Activated CD4-positive, alpha-beta memory T cell treated with anti-CD3 and anti-CD28 coated beads, Interleukin-2, amount 10 ng/mL, durations not matched to agents 7 days and 5 days (primary cell): ENCODE results near the gene KLF16. TPM values are rescaled to one million over a fixed set of nuclear protein-coding genes. Genes with fewer than 3 reads are reported as not detected.

ENCODE experiments used
- CTCF ChIA-PET: fragments of 350-600 bp; sonication (Branson Sonifier 250); formaldehyde crosslinking; loops from one replicate; lab custom pipeline; 2021; ENCODE audit warnings: antibody characterized with exemption, inconsistent platforms; lab: Charles Lee
- POLR2A ChIA-PET: fragments of 350-600 bp; sonication (Branson Sonifier 250); formaldehyde crosslinking; loops from one replicate; lab custom pipeline; 2021; ENCODE audit warnings: antibody characterized with exemption; lab: Charles Lee
- DNase-seq: peaks from one replicate; pipeline ENCODE4 v3.0.0-alpha.2; 2020
- H3K27ac Mint-ChIP-seq: one replicate; pipeline ENCODE4 v1.8.0; 2021; ENCODE audit warnings: mild to moderate bottlenecking, mixed read lengths
- H3K27me3 Mint-ChIP-seq: one replicate; pipeline ENCODE4 v1.8.0; 2021; ENCODE audit warnings: mixed read lengths
- H3K36me3 Mint-ChIP-seq: one replicate; pipeline ENCODE4 v1.8.0; 2021; ENCODE audit warnings: low read depth, mixed read lengths
- H3K4me1 Mint-ChIP-seq: one replicate; pipeline ENCODE4 v1.8.0; 2021; ENCODE audit warnings: mixed read lengths
- H3K4me3 Mint-ChIP-seq: one replicate; pipeline ENCODE4 v1.8.0; 2021; ENCODE audit warnings: mild to moderate bottlenecking, mixed read lengths
- H3K9me3 Mint-ChIP-seq: one replicate; pipeline ENCODE4 v1.8.0; 2021; ENCODE audit warnings: mixed read lengths
- total RNA-seq, 2 experiments: library from RNA; stranded (reverse); gene quantifications; one replicate each; pipeline ENCODE4 v1.2.3, GENCODE V29; 2021

Gene KLF16
- total RNA-seq, 2 experiments from 2014 or later: 24.6 to 25.7 TPM

DNA sequence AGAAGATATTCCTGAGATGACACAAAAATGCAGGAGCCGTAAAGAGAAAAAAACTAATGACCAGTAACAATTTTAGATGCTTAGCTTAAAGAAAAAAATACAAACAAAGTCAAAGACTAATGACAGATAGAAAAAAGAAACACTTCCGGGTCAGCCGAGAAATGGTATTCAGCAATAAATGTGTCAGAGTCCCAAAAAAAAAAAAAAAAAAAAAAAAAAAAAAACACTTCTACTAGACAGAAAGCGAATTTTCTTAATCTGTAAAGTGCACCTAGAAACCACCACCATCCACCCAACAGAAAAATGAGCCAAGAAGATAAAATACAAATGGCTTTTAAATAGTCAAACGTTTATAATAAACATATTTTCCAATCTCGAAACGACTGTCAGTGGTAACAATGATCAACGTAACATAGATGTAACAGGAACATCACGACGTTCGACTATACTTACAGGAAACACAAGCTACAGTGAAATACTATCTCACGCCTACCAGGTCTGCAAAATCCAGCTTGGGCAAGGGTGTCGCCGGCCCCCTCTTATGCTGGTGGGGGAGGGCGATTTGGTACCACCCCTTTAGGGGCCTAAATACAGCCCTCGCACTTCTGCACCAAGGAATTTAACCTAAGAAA lies 11.3 kb upstream of the KLF16 start:
- H3K4me1 Mint-ChIP-seq: peaks cover 29% of the 10 kb centered on the region
- no peak for DNase-seq
- peaks cover 41% of the 10 kb centered on the region for H3K36me3 Mint-ChIP-seq
- no peaks in the 10 kb centered on the region for H3K27me3 Mint-ChIP-seq
- peak overlapping the region; percentile 99 for H3K27ac Mint-ChIP-seq
- peak overlapping the region; percentile 99 for H3K4me3 Mint-ChIP-seq
- no peaks in the 10 kb centered on the region for H3K9me3 Mint-ChIP-seq
- ChIA-PET POLR2A (interaction anchor here (0.6 to 4.2 kb wide), 15 partner anchors 8 to 277 kb away, joined by 3 to 74 read pairs (median 7); partner anchors contain the start of genes ABHD17A and AP3D1), CTCF (interaction anchor here (1.4 to 3.3 kb wide), 3 partner anchors 9 to 23 kb away, joined by 3 to 39 read pairs (median 7); no protein-coding TSS in a partner anchor)

DNA sequence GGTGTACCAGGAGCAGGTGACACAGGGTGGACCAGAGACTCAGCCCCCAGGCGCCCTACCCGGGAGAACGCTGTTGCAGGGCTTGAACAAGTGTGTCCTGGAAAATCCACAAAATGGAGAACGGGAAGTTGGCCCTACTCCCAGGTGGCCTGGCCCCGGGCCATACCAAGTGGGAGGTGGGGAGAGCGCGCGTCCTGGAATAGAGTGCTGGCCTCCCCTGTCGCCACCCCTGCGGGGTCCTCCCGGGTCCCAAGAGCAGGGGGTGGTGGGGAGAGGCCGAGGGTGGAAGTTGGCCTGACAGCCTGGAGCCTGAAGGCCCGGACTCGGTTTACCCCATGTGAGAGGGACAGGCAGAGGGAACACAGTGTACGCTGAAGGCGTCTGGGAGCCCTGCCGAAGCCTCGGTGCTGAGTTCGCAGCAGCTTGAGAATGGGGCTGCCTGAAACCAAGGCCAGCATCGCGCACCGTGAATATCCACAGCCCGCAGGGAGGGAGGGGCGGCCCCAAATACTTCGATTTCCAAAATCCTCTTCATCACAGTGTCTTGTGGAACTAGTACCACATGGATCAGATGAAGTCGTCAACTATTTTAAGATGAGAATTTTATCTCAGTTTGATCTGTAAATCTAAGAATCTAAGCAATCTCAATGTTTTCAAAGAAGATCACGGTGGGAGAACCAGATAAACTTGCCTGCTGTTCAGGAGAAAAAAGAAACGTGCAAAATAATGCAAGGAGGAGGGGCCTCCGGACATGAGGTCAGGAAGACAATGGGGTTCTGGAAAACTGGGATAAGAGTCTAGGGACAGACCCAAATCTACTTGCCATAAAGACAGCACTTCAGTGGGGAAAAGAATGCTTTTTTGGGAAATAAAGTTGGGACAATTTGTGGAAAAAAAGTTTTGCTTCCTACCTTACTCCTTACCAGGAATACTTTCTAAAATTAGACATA lies 10.4 kb upstream of the KLF16 start:
- no peaks in the 10 kb centered on the region for H3K9me3 Mint-ChIP-seq
- H3K4me1 Mint-ChIP-seq: peaks cover 36% of the 10 kb centered on the region
- peaks cover 41% of the 10 kb centered on the region for H3K36me3 Mint-ChIP-seq
- H3K4me3 Mint-ChIP-seq: peak overlapping the region; percentile 99
- ChIA-PET CTCF (interaction anchor here (0.8 to 3.3 kb wide), 4 partner anchors 8 to 23 kb away, joined by 3 to 39 read pairs (median 5); no protein-coding TSS in a partner anchor), POLR2A (interaction anchor here (1.6 to 4.2 kb wide), 4 partner anchors 9 to 23 kb away, joined by 8 to 74 read pairs (median 28); partner anchors contain the start of gene ABHD17A)
- H3K27me3 Mint-ChIP-seq: no peaks in the 10 kb centered on the region
- peak overlapping the region; percentile 99 for H3K27ac Mint-ChIP-seq
- no peak for DNase-seq

DNA sequence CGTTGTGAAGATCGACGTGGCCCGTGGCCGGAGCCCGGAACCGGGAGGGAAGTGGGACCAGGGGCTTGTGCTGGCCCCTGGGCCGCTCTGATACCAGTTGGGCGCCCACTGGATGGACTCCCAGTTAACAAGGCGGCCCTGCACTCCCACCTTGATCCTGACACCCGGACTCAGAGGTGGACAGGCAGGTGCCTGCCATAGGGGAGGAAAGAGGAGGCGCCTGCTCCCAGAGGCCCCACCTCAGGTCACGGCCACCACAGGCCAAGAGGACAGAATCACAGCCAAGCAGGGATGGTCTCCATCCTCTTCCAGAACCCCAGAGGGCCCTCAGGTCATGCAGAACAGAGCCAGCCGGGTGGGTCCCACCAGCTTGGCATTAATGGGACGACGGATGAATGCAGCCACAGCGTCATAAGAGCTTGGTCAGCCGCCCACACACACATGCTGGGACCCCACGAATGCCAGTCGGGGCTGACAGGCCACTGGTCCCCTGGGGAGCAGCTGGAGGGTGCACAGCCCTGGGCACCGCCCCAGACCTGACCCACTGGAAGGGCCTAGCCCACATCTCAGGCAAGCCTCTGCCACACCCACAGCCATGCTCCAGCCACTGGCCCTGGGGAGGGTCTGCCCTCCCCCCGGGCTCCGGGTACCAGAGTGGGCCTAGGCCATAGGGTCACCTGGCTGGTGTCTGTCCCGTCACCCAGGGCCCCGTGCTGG lies 9.6 kb upstream of the KLF16 start:
- ChIA-PET POLR2A (interaction anchor here (1.5 to 4.2 kb wide), 2 partner anchors 12 to 25 kb away, joined by 5 to 47 read pairs; partner anchors contain the start of gene ABHD17A), CTCF (interaction anchor here (0.8 kb wide), 1 partner anchor 8 kb away, joined by 3 read pairs; no protein-coding TSS in a partner anchor)
- DNase-seq: no peak
- Mint-ChIP-seq H3K4me1 (peaks cover 40% of the 10 kb centered on the region), H3K9me3 (no peaks in the 10 kb centered on the region), H3K36me3 (peaks cover 36% of the 10 kb centered on the region), H3K27ac (no peak overlapping the region), H3K27me3 (no peaks in the 10 kb centered on the region), H3K4me3 (peak overlapping the region; percentile 13)

DNA sequence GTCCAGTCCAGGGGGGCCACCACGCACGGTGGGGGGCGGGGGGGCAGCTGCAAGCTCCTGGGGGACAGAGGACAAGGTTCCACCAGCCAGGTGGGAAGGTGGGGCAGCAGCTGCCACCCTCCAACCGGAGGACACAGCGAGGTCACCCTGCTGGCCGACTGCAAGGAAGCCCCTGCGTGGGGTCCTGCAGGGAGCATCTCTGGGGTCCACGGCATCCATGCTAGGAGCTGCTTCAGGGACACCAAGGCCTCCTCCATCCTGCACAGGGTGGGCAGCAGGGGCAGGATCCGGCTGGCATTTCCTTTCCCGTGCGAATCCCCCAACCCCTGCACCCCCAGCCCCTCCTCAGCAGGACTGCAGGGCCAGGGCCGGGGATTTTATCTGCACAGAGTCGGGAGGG lies 8.3 kb upstream of the KLF16 start:
- ChIA-PET POLR2A (interaction anchor here (1.5 kb wide), 1 partner anchor 26 kb away, joined by 5 read pairs; no protein-coding TSS in a partner anchor), CTCF (no interaction called here)
- Mint-ChIP-seq H3K4me3 (no peak overlapping the region), H3K27me3 (no peaks in the 10 kb centered on the region), H3K9me3 (no peaks in the 10 kb centered on the region), H3K27ac (no peak overlapping the region), H3K36me3 (peaks cover 36% of the 10 kb centered on the region), H3K4me1 (peaks cover 48% of the 10 kb centered on the region)
- DNase-seq: no peak

DNA sequence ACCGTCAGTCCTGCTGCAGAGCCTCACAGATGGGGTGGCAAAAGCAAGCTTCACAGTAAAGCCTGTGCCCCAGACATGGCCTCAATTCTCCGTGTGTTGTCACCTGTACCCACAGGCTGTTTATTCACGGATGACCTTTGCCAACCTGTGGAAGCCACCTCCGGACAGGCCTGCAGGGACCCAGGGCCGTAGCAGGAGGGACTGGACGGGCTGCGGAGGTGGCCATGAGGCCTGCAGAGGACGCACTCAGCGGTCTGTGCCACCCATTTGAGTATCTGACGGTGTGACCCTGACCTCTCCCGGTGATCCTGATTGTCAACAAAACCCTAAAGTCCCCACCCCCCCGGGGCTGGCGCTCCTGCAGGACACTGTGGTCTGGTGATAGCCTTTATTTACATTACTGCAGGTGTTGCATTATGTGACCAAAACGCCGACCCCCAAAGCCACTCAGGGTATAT lies 7.8 kb upstream of the KLF16 start:
- Mint-ChIP-seq H3K27ac (no peak overlapping the region), H3K4me3 (no peak overlapping the region), H3K9me3 (no peaks in the 10 kb centered on the region), H3K27me3 (no peaks in the 10 kb centered on the region), H3K36me3 (peaks cover 36% of the 10 kb centered on the region), H3K4me1 (peaks cover 44% of the 10 kb centered on the region)
- POLR2A ChIA-PET: interaction anchor here (1.5 kb wide), 1 partner anchor 27 kb away, joined by 5 read pairs; no protein-coding TSS in a partner anchor
- CTCF ChIA-PET: no interaction called here
- DNase-seq: no peak

DNA sequence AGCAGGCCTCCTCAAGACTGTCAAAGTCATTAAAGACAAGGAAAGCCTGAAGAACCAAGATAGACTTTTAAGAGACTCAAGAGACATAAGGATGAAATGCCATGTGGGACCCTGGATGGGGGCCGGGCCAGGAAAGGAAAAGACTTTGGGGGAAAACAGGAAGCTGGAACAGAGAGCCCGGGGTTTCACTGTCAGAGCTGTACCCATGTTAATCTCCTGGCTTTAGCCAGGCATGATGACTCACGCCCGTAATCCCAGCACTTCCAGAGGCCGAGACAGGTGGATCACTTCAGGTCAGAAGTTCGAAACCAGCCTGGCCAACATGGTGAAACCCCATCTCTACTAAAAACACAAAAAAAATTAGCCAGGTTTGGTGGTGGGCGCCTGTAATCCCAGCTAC lies 5.6 kb upstream of the KLF16 start:
- Mint-ChIP-seq H3K9me3 (no peaks in the 10 kb centered on the region), H3K27ac (no peak overlapping the region), H3K27me3 (no peaks in the 10 kb centered on the region), H3K36me3 (peaks cover 16% of the 10 kb centered on the region), H3K4me3 (no peak overlapping the region), H3K4me1 (peaks cover 37% of the 10 kb centered on the region)
- CTCF ChIA-PET: interaction anchor here (1.3 kb wide), 1 partner anchor 28 kb away, joined by 3 read pairs; no protein-coding TSS in a partner anchor
- POLR2A ChIA-PET: interaction anchor here (0.6 to 1.3 kb wide), 5 partner anchors 13 to 61 kb away, joined by 3 to 4 read pairs (median 3); no protein-coding TSS in a partner anchor
- DNase-seq: no peak

DNA sequence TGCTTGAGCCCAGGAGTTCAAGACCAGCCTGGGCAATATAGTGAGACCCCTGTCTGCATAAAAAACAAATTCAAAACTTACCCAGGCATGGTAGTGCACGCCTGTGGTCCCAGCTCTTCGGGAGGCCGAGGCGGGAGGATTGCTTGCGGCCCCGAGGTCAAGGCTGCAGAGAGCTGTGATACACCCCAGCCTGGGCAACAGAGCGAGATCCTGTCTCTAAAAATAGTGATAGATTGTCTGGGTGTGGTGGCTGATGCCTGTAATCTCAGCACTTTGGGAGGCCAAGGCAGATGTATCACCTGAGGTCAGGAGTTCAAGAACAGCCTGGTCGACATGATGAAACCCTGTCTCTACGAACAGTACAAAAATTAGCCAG lies 4.0 kb upstream of the KLF16 start:
- peaks cover 34% of the 10 kb centered on the region for H3K4me1 Mint-ChIP-seq
- ChIA-PET CTCF (no interaction called here), POLR2A (interaction anchor here (1.6 to 4.8 kb wide), 3 partner anchors 8 to 29 kb away, joined by 8 to 40 read pairs (median 8); partner anchors contain the start of gene ABHD17A)
- no peaks in the 10 kb centered on the region for H3K9me3 Mint-ChIP-seq
- no peaks in the 10 kb centered on the region for H3K27me3 Mint-ChIP-seq
- DNase-seq: no peak
- no peak overlapping the region for H3K27ac Mint-ChIP-seq
- H3K4me3 Mint-ChIP-seq: no peak overlapping the region
- H3K36me3 Mint-ChIP-seq: peaks cover 9% of the 10 kb centered on the region

DNA sequence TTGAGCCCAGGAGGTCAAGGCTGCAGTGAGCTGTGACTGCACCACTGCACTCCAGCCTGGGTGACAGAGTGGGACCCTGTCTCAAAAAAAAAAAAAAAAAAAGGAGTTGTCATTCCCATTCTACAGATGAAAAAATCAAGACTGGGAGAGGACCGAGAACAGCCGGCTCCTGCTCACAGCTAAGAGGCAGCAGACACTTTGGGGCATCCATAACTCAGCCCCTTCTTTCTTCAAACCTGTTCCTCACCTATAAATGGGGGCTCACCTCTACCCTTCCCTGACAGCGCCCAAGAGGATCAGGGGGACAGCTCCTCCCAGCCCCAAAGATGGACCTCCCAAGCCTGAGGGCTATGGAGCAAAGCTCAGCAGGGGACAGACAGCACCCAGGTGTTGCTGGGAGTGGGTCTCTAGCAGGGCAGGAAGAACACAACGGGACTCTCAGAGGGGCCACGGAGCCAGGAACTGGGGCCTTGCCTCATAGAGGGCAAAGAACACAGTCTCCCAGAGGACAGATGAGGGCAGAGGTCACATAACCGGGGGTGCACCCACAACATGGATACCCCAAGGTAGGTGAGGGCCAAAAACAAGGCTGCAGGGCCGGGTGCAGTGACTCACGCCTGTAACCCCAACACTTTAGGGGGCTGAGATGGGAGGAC lies 3.4 kb upstream of the KLF16 start:
- peaks cover 36% of the 10 kb centered on the region for H3K4me1 Mint-ChIP-seq
- ChIA-PET CTCF (interaction anchor here (1.3 to 3.1 kb wide), 2 partner anchors 9 to 30 kb away, joined by 5 to 39 read pairs; no protein-coding TSS in a partner anchor), POLR2A (interaction anchor here (0.8 to 4.8 kb wide), 5 partner anchors 9 to 30 kb away, joined by 3 to 40 read pairs (median 8); partner anchors contain the start of gene ABHD17A)
- H3K27ac Mint-ChIP-seq: peak overlapping the region; percentile 1
- no peak for DNase-seq
- H3K9me3 Mint-ChIP-seq: no peaks in the 10 kb centered on the region
- no peak overlapping the region for H3K4me3 Mint-ChIP-seq
- no peaks in the 10 kb centered on the region for H3K27me3 Mint-ChIP-seq
- H3K36me3 Mint-ChIP-seq: peaks cover 9% of the 10 kb centered on the region

DNA sequence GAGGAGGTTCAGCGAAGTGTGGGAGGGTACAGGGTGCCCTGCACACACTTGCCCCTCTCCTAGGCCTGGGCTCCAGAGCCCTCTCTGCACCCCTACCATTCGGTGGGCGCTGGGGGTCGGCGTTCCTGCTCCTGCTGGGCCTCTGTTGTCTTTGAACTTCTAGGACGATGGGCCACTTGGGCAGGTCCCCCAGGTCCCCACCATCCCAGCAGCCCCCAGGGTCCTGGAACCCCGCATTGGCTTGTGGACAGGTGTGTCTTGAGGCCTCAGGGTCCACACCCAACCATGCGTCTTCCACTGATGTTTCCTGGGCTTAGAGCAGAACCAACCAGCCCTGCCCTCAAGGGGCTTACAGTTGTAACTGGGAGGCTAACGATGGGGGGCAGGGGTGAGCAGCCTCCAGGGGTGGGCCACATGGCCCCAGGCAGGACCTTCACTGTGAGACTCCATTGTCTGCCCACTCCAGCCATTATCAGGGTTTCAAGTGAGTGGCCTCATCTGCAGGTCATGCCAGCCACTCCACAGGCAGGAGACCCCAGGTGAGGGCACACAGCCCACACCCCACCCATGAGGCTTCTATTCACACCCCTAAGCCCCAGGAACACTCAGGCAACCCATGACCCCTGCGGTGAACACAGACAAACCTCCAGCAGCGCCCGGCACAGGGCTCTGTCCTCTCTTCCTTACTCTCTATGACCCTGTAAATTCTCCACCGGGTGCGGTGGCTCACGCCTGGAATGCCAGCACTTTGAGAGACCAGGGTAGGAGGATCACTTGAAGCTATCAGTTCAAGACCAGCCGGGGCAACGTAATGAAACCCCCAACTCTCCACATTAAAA lies 2.0 kb upstream of the KLF16 start:
- H3K36me3 Mint-ChIP-seq: peaks cover 6% of the 10 kb centered on the region
- H3K27ac Mint-ChIP-seq: peak overlapping the region; percentile 66
- DNase-seq: no peak
- no peaks in the 10 kb centered on the region for H3K9me3 Mint-ChIP-seq
- peaks cover 45% of the 10 kb centered on the region for H3K4me1 Mint-ChIP-seq
- H3K27me3 Mint-ChIP-seq: no peaks in the 10 kb centered on the region
- ChIA-PET POLR2A (interaction anchor here (0.9 to 4.8 kb wide), 12 partner anchors 9 to 77 kb away, joined by 3 to 40 read pairs (median 8); partner anchors contain the start of gene ABHD17A), CTCF (interaction anchor here (0.6 to 3.1 kb wide), 13 partner anchors 8 to 108 kb away, joined by 3 to 39 read pairs (median 5); no protein-coding TSS in a partner anchor)
- peak overlapping the region; percentile 66 for H3K4me3 Mint-ChIP-seq

DNA sequence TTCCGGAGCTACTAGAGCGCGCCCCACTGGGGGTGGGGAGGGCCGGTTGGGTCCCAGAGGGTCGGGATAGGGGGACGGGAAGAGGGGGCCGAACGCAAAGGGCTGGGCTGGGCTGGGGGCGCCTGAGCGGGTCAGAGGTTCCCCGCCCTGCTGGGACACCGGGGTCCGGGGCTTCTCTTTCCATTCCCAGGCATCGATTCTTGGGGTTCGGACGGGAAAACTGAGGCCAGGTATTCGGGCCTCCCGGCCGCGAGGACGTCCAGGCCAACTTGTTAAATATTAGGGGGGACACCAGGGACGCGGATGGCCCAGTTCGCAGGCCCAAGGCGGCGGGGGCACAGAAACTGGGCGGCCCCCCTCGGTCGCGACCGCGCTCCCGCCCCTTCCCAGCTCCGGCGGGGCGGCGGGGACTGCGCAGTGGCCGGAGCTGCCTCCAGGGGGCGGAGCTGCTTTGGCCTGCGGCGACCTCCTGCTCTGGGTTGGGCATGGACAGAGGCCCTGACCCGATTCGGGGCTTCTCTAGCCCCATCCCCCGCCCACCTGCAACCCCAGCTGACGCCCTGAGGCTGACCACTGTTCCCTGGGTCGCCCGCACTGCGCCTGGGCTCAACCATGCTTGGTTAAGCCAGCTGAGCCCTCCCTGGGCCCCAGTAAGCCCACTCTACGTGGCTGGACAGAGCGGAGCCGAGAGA lies 1.2 kb upstream of the KLF16 start:
- peak overlapping the region; percentile 77 for H3K27ac Mint-ChIP-seq
- DNase-seq: peak; percentile 67
- no peaks in the 10 kb centered on the region for H3K27me3 Mint-ChIP-seq
- peak overlapping the region; percentile 74 for H3K4me3 Mint-ChIP-seq
- ChIA-PET CTCF (interaction anchor here (0.6 to 3.1 kb wide), 16 partner anchors 9 to 371 kb away, joined by 3 to 39 read pairs (median 4); partner anchors contain the start of genes ABHD17A, ADAT3, PLEKHJ1 and REXO1), POLR2A (interaction anchor here (1.0 to 4.8 kb wide), 10 partner anchors 8 to 77 kb away, joined by 3 to 40 read pairs (median 8); partner anchors contain the start of gene ABHD17A)
- peaks cover 2% of the 10 kb centered on the region for H3K36me3 Mint-ChIP-seq
- peaks cover 45% of the 10 kb centered on the region for H3K4me1 Mint-ChIP-seq
- H3K9me3 Mint-ChIP-seq: no peaks in the 10 kb centered on the region
